OCI-LY3 (cell line): ENCODE data around the gene LIPC.

Source experiments
- CTCF ChIP-seq: fragments of 200-600, 300-600 bp; sonication (generic); IDR thresholded peaks from 2 replicates; pipeline ENCODE4 v1.5.1; 2014; ENCODE audit warnings: antibody characterized with exemption, low read length, low read depth
- EZH2phosphoT487 ChIP-seq: fragments of 200-600 bp; shearing (Covaris generic); IDR thresholded peaks from 2 replicates; pipeline ENCODE4 v1.6.1; 2018; ENCODE audit warnings: antibody characterized with exemption, mixed run types, low read depth

GRCh38 chr15:58465070-58465469 is 33.3 kb downstream of the LIPC start:
- TF ChIP-seq CTCF (no peak), EZH2phosphoT487 (no peak)
